Breast epithelium (tissue), 4 donors: ENCODE measurements around the gene DPY19L2. TPM values are rescaled to one million over a fixed set of nuclear protein-coding genes. Genes with fewer than 3 reads are reported as not detected.
"Not testable (repeated sequence)": the region's sequence is repeated elsewhere in the genome, so short reads cannot be mapped to it uniquely, and the experiment has no call there.

ENCODE experiments used
- DNase-seq, 2 donors: peaks; one replicate each; pipeline ENCODE4 v3.0.0-alpha.2; 2019; ENCODE audit warnings: low spot score in 2 of 2
- H3K27ac ChIP-seq, 2 donors: fragments of 200-600 bp; sonication (generic) in 1 of 2; one replicate each; pipeline ENCODE4 v1.5.1; 2016 to 2019; ENCODE audit warnings: mild to moderate bottlenecking in 1 of 2
- H3K27me3 ChIP-seq, 2 donors: fragments of 200-600 bp; sonication (generic) in 1 of 2; one replicate each; pipeline versions ENCODE4 v1.5.1 to v1.6.0; 2017 to 2019; ENCODE audit warnings: control low read depth in 1 of 2, mild to moderate bottlenecking in 1 of 2
- H3K36me3 ChIP-seq: fragments of 200-600 bp; one replicate; pipeline ENCODE4 v1.5.1; 2019
- H3K4me1 ChIP-seq, 2 donors: fragments of 200-600 bp; sonication (generic); one replicate each; pipeline ENCODE4 v1.5.1; 2016 to 2019; ENCODE audit warnings: control low read depth in 1 of 2
- H3K4me3 ChIP-seq, 3 donors: fragments of 200-600 bp; sonication (generic); 1 replicate in 2 of 3; 2 replicates in 1 of 3; pipeline ENCODE4 v1.5.1; 2016 to 2019; ENCODE audit warnings: mild to moderate bottlenecking in 3 of 3, moderate library complexity in 2 of 3
- H3K9me3 ChIP-seq, 2 donors: fragments of 200-600 bp; sonication (generic) in 1 of 2; one replicate each; pipeline ENCODE4 v1.5.1; 2016 to 2019; ENCODE audit warnings: control low read depth in 1 of 2
- POLR2A ChIP-seq: fragments of 450-650 bp; IDR thresholded peaks from one replicate; pipeline ENCODE4 v1.6.1; 2016; ENCODE audit warnings: antibody characterized with exemption, mild to moderate bottlenecking, moderate library complexity
- POLR2AphosphoS5 ChIP-seq, 3 donors: sonication (generic); formaldehyde crosslinking; IDR thresholded peaks; one replicate each; pipeline ENCODE4 v1.6.1; 2017; ENCODE audit warnings: antibody characterized with exemption in 3 of 3
- intact Hi-C: fragments of 100-400 bp; cut with DNase I; formaldehyde crosslinking; loops from one replicate; pipeline ENCODE4 v1.15.1; 2023; ENCODE audit warnings: low total_unique reads
- total RNA-seq, 3 donors: library from RNA; depleted of rRNA; stranded (reverse); fragments of >200 nt; gene quantifications; one replicate each; pipeline ENCODE4 v1.1.0, GENCODE V29; 2016
- TF ChIP-seq, protein P1 (sequence below), 3 donors: fragments of 450-650 bp; IDR thresholded peaks; one replicate each; pipeline ENCODE4 v1.5.1; 2016 to 2017; ENCODE audit warnings: antibody characterized with exemption in 3 of 3, mild to moderate bottlenecking in 3 of 3, moderate library complexity in 3 of 3

The DPY19L2 gene
- total RNA-seq, 3 donors from 2014 or later, result 8.2 to 22.4 (median 8.8) TPM

DNA sequence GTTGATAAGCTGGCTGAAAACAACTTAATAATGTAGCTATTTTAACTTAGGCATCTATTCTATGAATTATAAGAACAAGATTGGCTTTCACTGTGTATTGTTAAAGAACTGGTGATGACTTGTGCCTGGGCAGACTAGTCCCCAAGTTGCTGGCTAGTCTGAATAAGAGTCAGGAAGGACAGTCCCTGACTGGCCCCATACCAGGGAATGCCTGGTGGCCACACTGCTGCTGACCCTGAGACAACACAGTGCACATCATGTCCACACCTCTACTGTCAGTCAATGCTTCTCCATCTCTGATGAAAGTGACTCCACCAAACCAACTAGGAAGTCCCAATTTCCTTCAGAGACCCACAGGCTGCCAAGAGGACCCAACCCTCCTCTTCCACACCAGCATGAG is 130.5 kb downstream of the DPY19L2 start:
- H3K27me3 ChIP-seq, DNase-seq, H3K9me3 ChIP-seq, H3K4me3 ChIP-seq, intact Hi-C loops, H3K27ac ChIP-seq, H3K36me3 ChIP-seq, H3K4me1 ChIP-seq: not testable (repeated sequence)

DNA sequence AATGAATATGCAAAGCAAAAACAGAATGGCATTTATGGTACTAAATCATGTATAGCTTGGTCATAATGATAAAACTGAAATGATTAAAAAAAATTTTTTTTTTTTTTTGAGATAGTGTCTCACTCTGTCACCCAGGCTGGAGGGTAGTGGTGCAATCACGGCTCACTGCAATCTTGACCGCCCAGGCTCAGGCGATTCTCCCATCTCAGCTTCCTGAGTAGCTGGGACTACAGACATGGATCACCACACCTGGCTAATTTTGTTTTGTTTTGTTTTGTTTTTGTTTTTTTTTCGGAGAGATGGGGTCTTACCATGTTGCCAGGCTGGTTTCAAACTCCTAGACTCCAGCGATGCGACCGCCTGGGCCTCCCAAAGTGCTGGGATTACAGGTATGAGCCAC is 138.7 kb downstream of the DPY19L2 start:
- H3K9me3 ChIP-seq, DNase-seq, H3K4me3 ChIP-seq, H3K36me3 ChIP-seq, H3K4me1 ChIP-seq, intact Hi-C loops, H3K27me3 ChIP-seq, H3K27ac ChIP-seq: not testable (repeated sequence)

DNA sequence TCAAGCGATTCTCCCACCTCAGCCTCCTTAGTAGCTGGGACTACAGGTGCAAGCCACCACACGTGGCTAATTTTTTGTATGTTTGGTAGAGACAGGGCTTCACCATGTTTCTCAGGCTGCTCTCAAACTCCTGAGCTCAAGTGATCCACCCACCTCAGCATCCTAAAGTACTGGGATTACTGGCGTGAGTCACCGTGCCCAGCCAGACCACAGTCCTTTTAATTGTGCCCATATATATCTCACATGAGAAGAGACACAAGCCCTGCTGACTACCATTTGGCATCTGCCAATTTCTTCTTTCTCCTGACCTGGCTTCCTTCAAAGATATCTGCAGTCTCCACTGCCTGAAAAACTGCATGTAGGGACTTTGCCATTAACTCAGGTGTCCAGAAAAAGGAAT is 142.5 kb downstream of the DPY19L2 start:
- intact Hi-C loops, result no loop called here
- DNase-seq, result no peak
- TF ChIP-seq, protein P1, sequence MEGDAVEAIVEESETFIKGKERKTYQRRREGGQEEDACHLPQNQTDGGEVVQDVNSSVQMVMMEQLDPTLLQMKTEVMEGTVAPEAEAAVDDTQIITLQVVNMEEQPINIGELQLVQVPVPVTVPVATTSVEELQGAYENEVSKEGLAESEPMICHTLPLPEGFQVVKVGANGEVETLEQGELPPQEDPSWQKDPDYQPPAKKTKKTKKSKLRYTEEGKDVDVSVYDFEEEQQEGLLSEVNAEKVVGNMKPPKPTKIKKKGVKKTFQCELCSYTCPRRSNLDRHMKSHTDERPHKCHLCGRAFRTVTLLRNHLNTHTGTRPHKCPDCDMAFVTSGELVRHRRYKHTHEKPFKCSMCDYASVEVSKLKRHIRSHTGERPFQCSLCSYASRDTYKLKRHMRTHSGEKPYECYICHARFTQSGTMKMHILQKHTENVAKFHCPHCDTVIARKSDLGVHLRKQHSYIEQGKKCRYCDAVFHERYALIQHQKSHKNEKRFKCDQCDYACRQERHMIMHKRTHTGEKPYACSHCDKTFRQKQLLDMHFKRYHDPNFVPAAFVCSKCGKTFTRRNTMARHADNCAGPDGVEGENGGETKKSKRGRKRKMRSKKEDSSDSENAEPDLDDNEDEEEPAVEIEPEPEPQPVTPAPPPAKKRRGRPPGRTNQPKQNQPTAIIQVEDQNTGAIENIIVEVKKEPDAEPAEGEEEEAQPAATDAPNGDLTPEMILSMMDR (IDR thresholded peaks at IDR 0.05), result no peak
- TF ChIP-seq POLR2AphosphoS5 (IDR thresholded peaks at IDR 0.05) (no peak), POLR2A (no peak)
- H3K4me1 ChIP-seq, result no peaks in the 10 kb centered on the region
- peaks cover 0 to 7% of the 10 kb centered on the region in 2 donors for H3K9me3 ChIP-seq
- H3K4me3 ChIP-seq, result no peak overlapping the region
- no peak overlapping the region for H3K27ac ChIP-seq
- H3K27me3 ChIP-seq, result no peaks in the 10 kb centered on the region
- H3K36me3 ChIP-seq, result no peaks in the 10 kb centered on the region

DNA sequence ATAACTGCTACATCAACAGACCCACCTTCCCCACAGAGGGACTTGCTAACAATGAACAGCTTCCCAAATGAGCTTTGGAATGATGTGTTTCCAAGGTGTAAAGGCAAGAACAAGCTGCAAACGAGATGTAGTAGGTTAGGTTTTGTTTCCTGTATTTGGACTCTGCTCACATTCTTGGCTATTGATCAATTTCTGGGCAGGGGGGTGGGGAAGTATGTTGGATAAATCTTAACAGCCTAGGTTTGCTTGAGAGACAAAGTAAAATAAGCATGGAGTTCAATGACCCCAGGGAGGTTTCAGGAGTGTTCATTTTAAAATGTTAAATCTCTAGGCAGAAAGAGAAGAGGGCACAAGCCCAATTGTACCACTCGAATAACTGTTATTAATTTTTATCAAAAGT is 146.6 kb downstream of the DPY19L2 start:
- intact Hi-C loops, result no loop called here
- no peaks in the 10 kb centered on the region for H3K27me3 ChIP-seq
- no peaks in the 10 kb centered on the region for H3K36me3 ChIP-seq
- no peak for TF ChIP-seq POLR2A
- no peak for TF ChIP-seq POLR2AphosphoS5 (IDR thresholded peaks at IDR 0.05)
- TF ChIP-seq, protein P1 (IDR thresholded peaks at IDR 0.05), result no peak
- H3K9me3 ChIP-seq, result no peaks in the 10 kb centered on the region
- H3K27ac ChIP-seq, result no peak overlapping the region
- H3K4me3 ChIP-seq, result no peak overlapping the region
- DNase-seq, result no peak
- no peaks in the 10 kb centered on the region for H3K4me1 ChIP-seq

Other genes with a start within 250 kb of the DPY19L2 start
- 10 to 100 TPM; 16.0 to 20.2 (median 19.0) TPM for gene RXYLT1, start 111.4 kb upstream of the DPY19L2 start, total RNA-seq
- 10 to 100 TPM; 20.3 to 58.7 (median 29.3) TPM for gene SRGAP1, start 176.2 kb upstream of the DPY19L2 start, total RNA-seq